Esophagus squamous epithelium (tissue), 5 donors: ENCODE measurements around the gene GJB6. TPM values are rescaled to one million over a fixed set of nuclear protein-coding genes. Genes with fewer than 3 reads are reported as not detected.

Experiments used
- DNase-seq: peaks from one replicate; lab custom pipeline; 2025; lab: John Stamatoyannopoulos, UW
- H3K27ac ChIP-seq, 4 donors: fragments of 200-600 bp; sonication (generic); one replicate each; pipeline ENCODE4 v1.5.1; 2016 to 2019; ENCODE audit warnings: mild to moderate bottlenecking in 1 of 4
- H3K27me3 ChIP-seq, 4 donors: fragments of 200-600 bp; sonication (generic); 1 replicate in 3 of 4; 2 replicates in 1 of 4; pipeline versions ENCODE4 v1.5.1 to v1.6.0; 2017 to 2021; ENCODE audit warnings: antibody characterized with exemption in 1 of 4
- H3K36me3 ChIP-seq, 3 donors: fragments of 200-600 bp; sonication (generic); one replicate each; pipeline ENCODE4 v1.5.1; 2016 to 2019
- H3K4me1 ChIP-seq, 3 donors: fragments of 200-600 bp; sonication (generic); one replicate each; pipeline ENCODE4 v1.5.1; 2017 to 2019
- H3K4me3 ChIP-seq, 4 donors: fragments of 200-600 bp; sonication (generic); 1 replicate in 3 of 4; 2 replicates in 1 of 4; pipeline ENCODE4 v1.5.1; 2016 to 2019; ENCODE audit warnings: mild to moderate bottlenecking in 2 of 4, moderate library complexity in 1 of 4
- H3K9me3 ChIP-seq, 3 donors: fragments of 200-600 bp; sonication (generic); one replicate each; pipeline ENCODE4 v1.5.1; 2016 to 2019
- CTCF ChIP-seq, 6 experiments: fragments of 450-650 bp in 4 of 6; fragments of 200-600 bp in 2 of 6; sonication (generic) in 2 of 6; IDR thresholded peaks; one replicate each; pipeline ENCODE4 v1.5.1; 2016 to 2019; ENCODE audit warnings: antibody characterized with exemption in 6 of 6, mild to moderate bottlenecking in 4 of 6, moderate library complexity in 4 of 6
- POLR2A ChIP-seq, 4 donors: fragments of 450-650 bp; IDR thresholded peaks; one replicate each; pipeline ENCODE4 v1.6.1; 2017; ENCODE audit warnings: antibody characterized with exemption in 4 of 4, mild to moderate bottlenecking in 4 of 4, moderate library complexity in 3 of 4
- WGBS, 2 donors: methylation state at CpG; one replicate each; pipeline ENCODE4 v1.1.5; 2018; 5-methylcytosine and 5-hydroxymethylcytosine counted together
- intact Hi-C: fragments of 100-400 bp; cut with DNase I; formaldehyde crosslinking; loops from one replicate; pipeline ENCODE4 v1.15.0; 2022
- total RNA-seq, 4 donors: library from RNA; depleted of rRNA; stranded (reverse); fragments of >200 nt; gene quantifications; one replicate each; pipeline ENCODE4 v1.1.0, GENCODE V29; 2016
- donor health status: DM: yes; HTN: yes; CAD: no.

The GJB6 gene
- total RNA-seq, 4 donors from 2014 or later: 147 to 460 (median 386) TPM

- no peak for DNase-seq
- peaks cover 0 to 32% (median 3%) of the 10 kb centered on the region in 4 donors for H3K27me3 ChIP-seq
Observed at GRCh38 chr13:20188667-20189553, 43.2 kb downstream of the GJB6 start.

GRCh38 chr13:20186771-20187170 lies 45.3 kb downstream of the GJB6 start:
- WGBS, 2 donors: 66 to 67% methylated on average over 1 to 6 of the region's 6 CpGs
- H3K4me1 ChIP-seq: peaks cover 0 to 44% (median 8%) of the 10 kb centered on the region in 3 donors
- H3K9me3 ChIP-seq: no peaks in the 10 kb centered on the region
- TF ChIP-seq CTCF (IDR thresholded peaks at IDR 0.05): no peak
- TF ChIP-seq POLR2A (IDR thresholded peaks at IDR 0.05): no peak
- no peak overlapping the region for H3K4me3 ChIP-seq
- intact Hi-C loops: loop anchor here (10.0 kb wide), 1 partner anchor 298 kb away; no protein-coding TSS in a partner anchor
- peaks cover 0 to 10% (median 0%) of the 10 kb centered on the region in 4 donors for H3K27me3 ChIP-seq
- H3K27ac ChIP-seq: no peak overlapping the region
- H3K36me3 ChIP-seq: peaks cover 0 to 21% (median 0%) of the 10 kb centered on the region in 3 donors
- DNase-seq: no peak

More at GRCh38 chr13:20188667-20189553, 43.2 kb downstream of the GJB6 start:
- Histone ChIP-seq H3K9me3 (no peaks in the 10 kb centered on the region), H3K36me3 (peaks cover 0 to 21% (median 0%) of the 10 kb centered on the region in 3 donors), H3K4me3 (peak overlapping the region in 1 of 4 donors; percentile 12), H3K4me1 (peaks cover 7 to 58% (median 17%) of the 10 kb centered on the region in 3 donors), H3K27ac (peak overlapping the region; percentile 81 to 92 (median 89))
- no peak for TF ChIP-seq POLR2A (IDR thresholded peaks at IDR 0.05)
- TF ChIP-seq CTCF (IDR thresholded peaks at IDR 0.05): peak in 2 of 6 experiments; percentile 13 to 34
- 67 to 78% methylated on average over 24 to 25 of the region's 28 CpGs for WGBS, 2 donors
- intact Hi-C loops: loop anchor here (10.0 kb wide), 1 partner anchor 296 kb away; no protein-coding TSS in a partner anchor

- no peaks in the 10 kb centered on the region for H3K9me3 ChIP-seq
- peaks cover 0 to 21% (median 0%) of the 10 kb centered on the region in 3 donors for H3K36me3 ChIP-seq
Observed at GRCh38 chr13:20185366-20186056, 46.6 kb downstream of the GJB6 start.

GRCh38 chr13:20182231-20182846 lies 49.8 kb downstream of the GJB6 start:
- WGBS, 2 donors: 18 to 20% methylated on average over 5 of the region's 5 CpGs
- Histone ChIP-seq H3K4me3 (no peak overlapping the region), H3K27ac (no peak overlapping the region), H3K36me3 (no peaks in the 10 kb centered on the region), H3K9me3 (no peaks in the 10 kb centered on the region), H3K4me1 (peaks cover 0 to 26% (median 0%) of the 10 kb centered on the region in 3 donors), H3K27me3 (peaks cover 0 to 18% (median 0%) of the 10 kb centered on the region in 4 donors)
- intact Hi-C loops: loop anchor here (10.0 kb wide), 1 partner anchor 302 kb away; no protein-coding TSS in a partner anchor
- no peak for DNase-seq
- TF ChIP-seq POLR2A (IDR thresholded peaks at IDR 0.05) (no peak), CTCF (IDR thresholded peaks at IDR 0.05) (peak; percentile 65 to 86 (median 80))

More at GRCh38 chr13:20185366-20186056, 46.6 kb downstream of the GJB6 start:
- Histone ChIP-seq H3K4me3 (no peak overlapping the region), H3K27me3 (no peaks in the 10 kb centered on the region), H3K4me1 (peaks cover 0 to 43% (median 8%) of the 10 kb centered on the region in 3 donors), H3K27ac (no peak overlapping the region)
- TF ChIP-seq POLR2A (IDR thresholded peaks at IDR 0.05): no peak
- TF ChIP-seq CTCF (IDR thresholded peaks at IDR 0.05): no peak
- no peak for DNase-seq
- intact Hi-C loops: loop anchor here (10.0 kb wide), 1 partner anchor 299 kb away; no protein-coding TSS in a partner anchor
- WGBS, 2 donors: 57 to 70% methylated on average over 10 of the region's 12 CpGs
